WTC11 (cell line): Measurements from ENCODE around the gene FLT4. TPM values are rescaled to one million over a fixed set of nuclear protein-coding genes. Genes with fewer than 3 reads are reported as not detected.

Experiments
- ATAC-seq: fragments of 200-7000 bp; cut with Tn5 transposase; 2 replicates; pipeline ENCODE4 v1.10.0; 2021; ENCODE audit warnings: mild to moderate bottlenecking, moderate library complexity
- CTCF ChIA-PET: fragments of 300-600 bp; sonication (Branson Sonifier 250); formaldehyde crosslinking; loops from one replicate; lab custom pipeline; 2021; ENCODE audit warnings: antibody characterized with exemption; lab: Charles Lee
- POLR2A ChIA-PET: fragments of 350-600 bp; sonication (Branson Sonifier 250); formaldehyde crosslinking; loops from one replicate; lab custom pipeline; 2021; ENCODE audit warnings: antibody characterized with exemption; lab: Charles Lee
- DNase-seq: peaks from one replicate; pipeline ENCODE4 v3.0.0; 2021; ENCODE audit warnings: low spot score
- H3K27ac Mint-ChIP-seq: 2 replicates; pipeline ENCODE4 v1.8.0; 2021; ENCODE audit warnings: mixed read lengths
- H3K27me3 Mint-ChIP-seq: 2 replicates; pipeline ENCODE4 v1.8.0; 2021; ENCODE audit warnings: low read depth, mild to moderate bottlenecking, moderate library complexity, mixed read lengths
- H3K36me3 Mint-ChIP-seq: 2 replicates; pipeline ENCODE4 v1.8.0; 2021; ENCODE audit warnings: mixed read lengths
- H3K4me1 Mint-ChIP-seq: 2 replicates; pipeline ENCODE4 v1.8.0; 2022; ENCODE audit warnings: mixed read lengths
- H3K4me3 Mint-ChIP-seq: 2 replicates; pipeline ENCODE4 v1.8.0; 2021; ENCODE audit warnings: mild to moderate bottlenecking, moderate library complexity, mixed read lengths
- H3K9me3 Mint-ChIP-seq: 2 replicates; pipeline ENCODE4 v1.8.0; 2021; ENCODE audit warnings: mixed read lengths
- ARID4B ChIP-seq: sonication (generic); formaldehyde crosslinking; IDR thresholded peaks from 2 replicates; pipeline ENCODE4 v1.8.0; 2023; ENCODE audit warnings: missing genetic modification reagents, mild to moderate bottlenecking, borderline replicate concordance
- CBFB ChIP-seq: sonication (generic); formaldehyde crosslinking; IDR thresholded peaks from 2 replicates; pipeline ENCODE4 v1.8.1; 2022; ENCODE audit warnings: mild to moderate bottlenecking, low read depth, missing genetic modification reagents
- CTCF ChIP-seq: fragments of 200-600 bp; IDR thresholded peaks from 2 replicates; pipeline ENCODE4 v1.8.0; 2022; ENCODE audit warnings: antibody characterized with exemption
- E2F1 ChIP-seq: sonication (generic); formaldehyde crosslinking; IDR thresholded peaks from 2 replicates; pipeline ENCODE4 v1.8.0; 2022; ENCODE audit warnings: mild to moderate bottlenecking, missing genetic modification reagents
- E2F4 ChIP-seq: sonication (generic); formaldehyde crosslinking; IDR thresholded peaks from 2 replicates; pipeline ENCODE4 v1.8.1; 2022; ENCODE audit warnings: low read depth, mild to moderate bottlenecking, moderate library complexity, missing genetic modification reagents, borderline replicate concordance
- E2F5 ChIP-seq: sonication (generic); formaldehyde crosslinking; IDR thresholded peaks from 2 replicates; pipeline ENCODE4 v1.8.1; 2022; ENCODE audit warnings: mild to moderate bottlenecking, moderate library complexity, missing genetic modification reagents
- ESRRA ChIP-seq: sonication (generic); formaldehyde crosslinking; IDR thresholded peaks from 2 replicates; pipeline ENCODE4 v1.8.1; 2022; ENCODE audit warnings: mild to moderate bottlenecking, missing genetic modification reagents, borderline replicate concordance
- ETV6 ChIP-seq: sonication (generic); formaldehyde crosslinking; IDR thresholded peaks from 2 replicates; pipeline ENCODE4 v1.8.1; 2022; ENCODE audit warnings: mild to moderate bottlenecking, missing genetic modification reagents
- FOXP1 ChIP-seq: sonication (generic); formaldehyde crosslinking; IDR thresholded peaks from 2 replicates; pipeline ENCODE4 v1.8.0; 2022; ENCODE audit warnings: missing genetic modification reagents, mild to moderate bottlenecking, moderate library complexity, borderline replicate concordance
- HMGXB4 ChIP-seq: sonication (generic); formaldehyde crosslinking; IDR thresholded peaks from 2 replicates; pipeline ENCODE4 v1.8.1; 2023; ENCODE audit warnings: mild to moderate bottlenecking, moderate library complexity, missing genetic modification reagents
- MAX ChIP-seq: sonication (generic); formaldehyde crosslinking; IDR thresholded peaks from 2 replicates; pipeline ENCODE4 v1.8.0; 2022; ENCODE audit warnings: mild to moderate bottlenecking, missing genetic modification reagents
- MYBL2 ChIP-seq: sonication (generic); formaldehyde crosslinking; IDR thresholded peaks from 2 replicates; pipeline ENCODE4 v1.8.1; 2023; ENCODE audit warnings: mild to moderate bottlenecking, moderate library complexity, missing genetic modification reagents
- OVOL2 ChIP-seq: fragments of 250-450 bp; sonication (Bioruptor Pico); IDR thresholded peaks from 2 replicates; pipeline ENCODE4 v1.9.0; 2021; ENCODE audit warnings: mild to moderate bottlenecking, borderline replicate concordance
- SMAD4 ChIP-seq: sonication (generic); formaldehyde crosslinking; IDR thresholded peaks from 2 replicates; pipeline ENCODE4 v1.8.0; 2022; ENCODE audit warnings: mild to moderate bottlenecking, missing genetic modification reagents
- SP1 ChIP-seq: sonication (generic); formaldehyde crosslinking; conservative IDR thresholded peaks from 2 replicates; pipeline ENCODE4 v1.8.1; 2022; ENCODE audit warnings: missing genetic modification reagents
- TP53 ChIP-seq: sonication (generic); formaldehyde crosslinking; IDR thresholded peaks from 2 replicates; pipeline ENCODE4 v1.8.1; 2023; ENCODE audit warnings: mild to moderate bottlenecking, missing genetic modification reagents
- ZNF232 ChIP-seq: sonication (generic); formaldehyde crosslinking; IDR thresholded peaks from 2 replicates; pipeline ENCODE4 v1.8.0; 2022; ENCODE audit warnings: mild to moderate bottlenecking, missing genetic modification reagents
- ZNF263 ChIP-seq: sonication (generic); formaldehyde crosslinking; IDR thresholded peaks from 2 replicates; pipeline ENCODE4 v1.8.1; 2022; ENCODE audit warnings: low read depth, mild to moderate bottlenecking, moderate library complexity, missing genetic modification reagents
- total RNA-seq: library from RNA; stranded (reverse); gene quantifications from 3 replicates; pipeline ENCODE4 v1.2.3, GENCODE V29; 2021

The FLT4 gene
- total RNA-seq, 1 experiment from 2014 or later: 12.4 TPM

- POLR2A ChIA-PET: no interaction called here
- peak; percentile 71; the same call in 1 of the 2 replicates for TF ChIP-seq ZNF232 (CRISPR knock-in tag)
- TF ChIP-seq MAX (CRISPR knock-in tag): peak; percentile 51; the same call in 1 of the 2 replicates
- peak; percentile 30; the same call in 1 of the 2 replicates for TF ChIP-seq ZNF263 (CRISPR knock-in tag)
- no peak for TF ChIP-seq SMAD4 (CRISPR knock-in tag)
- TF ChIP-seq FOXP1 (CRISPR knock-in tag): peak; percentile 75; the same call in 1 of the 2 replicates
- TF ChIP-seq ETV6 (CRISPR knock-in tag): 0 out of 2 replicates have a peak, but pooled peaks have one; percentile 42
- TF ChIP-seq E2F1 (CRISPR knock-in tag): no peak
- 0 out of 2 replicates have a peak, but pooled peaks have one; percentile 56 for TF ChIP-seq E2F4 (CRISPR knock-in tag)
- peak; percentile 96 for TF ChIP-seq HMGXB4
- TF ChIP-seq E2F5 (CRISPR knock-in tag): 0 out of 2 replicates have a peak, but pooled peaks have one; percentile 59
- TF ChIP-seq TP53 (CRISPR knock-in tag): peak; percentile 47; the same call in 1 of the 2 replicates
- 0 out of 2 replicates have a peak, but pooled peaks have one; percentile 58 for TF ChIP-seq ARID4B
- no peak for TF ChIP-seq CBFB (CRISPR knock-in tag)
- TF ChIP-seq OVOL2 (CRISPR knock-in tag): no peak
- TF ChIP-seq CTCF: 0 out of 2 replicates have a peak, but pooled peaks have one; percentile 12
- 0 out of 2 replicates have a peak, but pooled peaks have one; percentile 35 for TF ChIP-seq MYBL2
- 0 out of 2 replicates have a peak, but pooled peaks have one; percentile 41 for TF ChIP-seq ESRRA (CRISPR knock-in tag)
- 0 out of 2 replicates have a peak, but pooled peaks have one; percentile 24 for TF ChIP-seq SP1 (CRISPR knock-in tag)
- ATAC-seq (peak; percentile 74), DNase-seq (peak; percentile 75)
- Mint-ChIP-seq H3K4me1 (peaks cover 9% of the 10 kb centered on the region), H3K9me3 (no peaks in the 10 kb centered on the region), H3K27ac (no peak overlapping the region), H3K4me3 (peak overlapping the region; percentile 74), H3K36me3 (no peaks in the 10 kb centered on the region), H3K27me3 (peaks cover 52% of the 10 kb centered on the region)
- CTCF ChIA-PET: interaction anchor here (0.5 to 5.4 kb wide), 11 partner anchors 8 to 165 kb away, joined by 3 to 56 read pairs (median 3); no protein-coding TSS in a partner anchor
Measured at GRCh38 chr5:180648658-180649296, 623 bp downstream of the FLT4 start.
